Ishikawa (cell line): ENCODE data around the gene VPS4B.

Source experiments
- EP300 ChIP-seq: IDR thresholded peaks from 2 replicates; pipeline ENCODE4 v1.6.1; 2012; ENCODE audit warnings: borderline replicate concordance
- RAD21 ChIP-seq: IDR thresholded peaks from 2 replicates; pipeline ENCODE4 v1.6.1; 2012; ENCODE audit warnings: low read depth
- TAF1 ChIP-seq: IDR thresholded peaks from 2 replicates; pipeline ENCODE4 v1.6.1; 2012; ENCODE audit warnings: low read depth, mild to moderate bottlenecking
- TCF12 ChIP-seq: IDR thresholded peaks from 2 replicates; pipeline ENCODE4 v1.6.1; 2012; ENCODE audit warnings: low read depth
- YY1 ChIP-seq: IDR thresholded peaks from 2 replicates; pipeline ENCODE4 v1.6.1; 2012; ENCODE audit warnings: low read depth
- TF ChIP-seq, protein P1 (sequence below): IDR thresholded peaks from 2 replicates; pipeline ENCODE4 v1.6.1; 2012

DNA sequence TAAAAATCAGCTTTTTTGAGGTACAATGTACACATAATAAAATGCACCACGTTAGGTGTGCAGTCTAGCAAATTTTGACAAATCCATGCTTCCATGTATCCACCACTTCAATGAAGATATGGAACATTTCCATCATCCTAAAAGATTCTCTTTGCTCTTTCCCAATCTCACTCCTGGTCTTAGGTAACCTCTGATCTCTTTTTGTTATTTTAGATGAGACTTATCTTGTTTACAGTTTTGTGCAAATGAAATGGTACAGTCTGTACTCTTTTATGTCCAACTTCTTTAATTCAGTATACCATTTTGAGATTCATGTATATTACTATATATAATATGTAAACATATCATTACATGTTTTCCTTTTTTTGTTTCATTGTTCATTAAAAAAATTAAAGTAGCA is 38.1 kb upstream of the VPS4B start:
- TF ChIP-seq RAD21, result no peak
- no peak for TF ChIP-seq EP300
- TF ChIP-seq YY1, result no peak
- TF ChIP-seq, protein P1, sequence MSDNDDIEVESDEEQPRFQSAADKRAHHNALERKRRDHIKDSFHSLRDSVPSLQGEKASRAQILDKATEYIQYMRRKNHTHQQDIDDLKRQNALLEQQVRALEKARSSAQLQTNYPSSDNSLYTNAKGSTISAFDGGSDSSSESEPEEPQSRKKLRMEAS, result no peak
- TF ChIP-seq TAF1, result no peak
- no peak for TF ChIP-seq TCF12
